Kidney epithelial cell (primary cell): ENCODE results near the gene GAMT. TPM values are rescaled to one million over a fixed set of nuclear protein-coding genes. Genes with fewer than 3 reads are reported as not detected.
A peak's percentile ranks its signal among the peaks of the same experiment; 100 is the strongest.

ENCODE experiments used
- DNase-seq: peaks from one replicate; pipeline ENCODE4 v3.0.0-alpha.2; 2010; ENCODE audit warnings: low read depth
- H3K27me3 ChIP-seq: 2 replicates; pipeline ENCODE4 v1.6.0; 2011; ENCODE audit warnings: low read length; ENCODE audit not compliant: control insufficient read depth, insufficient read depth
- H3K36me3 ChIP-seq: 2 replicates; pipeline ENCODE4 v1.5.1; 2011; ENCODE audit warnings: low read length; ENCODE audit not compliant: control insufficient read depth, insufficient read depth
- H3K4me3 ChIP-seq: 2 replicates; pipeline ENCODE4 v1.5.1; 2011; ENCODE audit warnings: low read depth, mild to moderate bottlenecking, control low read depth, low read length
- CTCF ChIP-seq: IDR thresholded peaks from 2 replicates; pipeline ENCODE4 v1.5.1; 2011; ENCODE audit warnings: mild to moderate bottlenecking, moderate library complexity, low read length, control low read depth, inconsistent platforms; ENCODE audit not compliant: insufficient read depth, poor library complexity, severe bottlenecking
- total RNA-seq: library from RNA; depleted of rRNA; stranded (reverse); fragments of >200 nt; gene quantifications from 2 replicates; pipeline ENCODE4 v1.2.3, GENCODE V29; 2015

The GAMT gene
- 17.5 and 20.3 TPM in 2 replicates for total RNA-seq

- DNase-seq = no peak
- Histone ChIP-seq H3K27me3 (no peaks in the 10 kb centered on the region), H3K4me3 (peak within 1 kb of the TSS; percentile 64), H3K36me3 (no peaks in the 10 kb centered on the region)
- peak; percentile 7 for TF ChIP-seq CTCF
These were observed at the start of gene GAMT for GRCh38 chr19:1401138-1401888. TSS of gene GAMT (minus strand) at chr19:1401542. CDS start at chr19:1401476, 66 bp downstream.

GRCh38 chr19:1449467-1450442, 48.4 kb upstream of the GAMT start, which contains the start of gene APC2:
TSS of gene APC2 (plus strand) at chr19:1450121. CDS start at chr19:1453002, 2,881 bp downstream.
- DNase-seq = no peak
- no peak within 1 kb of the TSS for H3K4me3 ChIP-seq
- no peak for TF ChIP-seq CTCF
- H3K36me3 ChIP-seq = no peaks in the 10 kb centered on the region
- H3K27me3 ChIP-seq = peaks cover 86% of the 10 kb centered on the region

- DNase-seq = no peak
- peaks cover 73% of the 10 kb centered on the region for H3K27me3 ChIP-seq
- no peak for TF ChIP-seq CTCF
- H3K36me3 ChIP-seq = no peaks in the 10 kb centered on the region
- H3K4me3 ChIP-seq = no peak overlapping the region
These were observed 46.6 kb upstream of the GAMT start for GRCh38 chr19:1447944-1448343.

- no peak for TF ChIP-seq CTCF
- peaks cover 68% of the 10 kb centered on the region for H3K27me3 ChIP-seq
These were observed 46.2 kb upstream of the GAMT start for GRCh38 chr19:1447504-1447903.

GRCh38 chr19:1446713-1447481, 45.6 kb upstream of the GAMT start:
- no peak for TF ChIP-seq CTCF
- H3K36me3 ChIP-seq = no peaks in the 10 kb centered on the region
- no peak for DNase-seq
- no peak overlapping the region for H3K4me3 ChIP-seq
- H3K27me3 ChIP-seq = peaks cover 62% of the 10 kb centered on the region

More at GRCh38 chr19:1447504-1447903, 46.2 kb upstream of the GAMT start:
- Histone ChIP-seq H3K4me3 (no peak overlapping the region), H3K36me3 (no peaks in the 10 kb centered on the region)
- no peak for DNase-seq
